HG02870 (cell line): ENCODE results near the gene PDS5B.
A peak's percentile ranks its signal among the peaks of the same experiment; 100 is the strongest.
"Not testable (repeated sequence)": the region's sequence is repeated elsewhere in the genome, so short reads cannot be mapped to it uniquely, and the experiment has no call there.

Experiments used
- ATAC-seq: cut with Tn5 transposase; IDR thresholded peaks from one replicate; pipeline ENCODE4 v1.9.1; 2021; ENCODE audit warnings: mild to moderate bottlenecking, moderate library complexity; ENCODE audit not compliant: unreplicated experiment

The PDS5B gene

DNA sequence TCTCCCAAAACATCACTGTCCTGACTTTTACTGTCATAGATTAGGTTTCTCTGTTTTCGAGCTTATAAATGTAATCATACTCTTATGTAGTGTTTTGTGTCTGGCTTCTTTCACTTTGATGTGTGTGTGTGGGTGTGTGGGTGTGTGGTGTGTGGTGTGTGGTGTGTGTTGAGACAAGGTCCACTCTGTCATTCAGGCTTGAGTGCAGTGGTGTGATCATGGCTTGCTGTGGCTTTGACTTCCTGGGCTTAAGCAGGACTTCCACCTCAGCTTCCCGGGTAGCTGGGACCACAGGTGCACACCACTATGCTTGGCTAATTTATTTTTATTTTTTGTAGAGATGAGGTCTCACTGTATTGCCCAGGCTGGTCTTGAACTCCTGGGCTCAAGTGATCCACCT is 59.6 kb downstream of the PDS5B start:
- ATAC-seq = no peak

DNA sequence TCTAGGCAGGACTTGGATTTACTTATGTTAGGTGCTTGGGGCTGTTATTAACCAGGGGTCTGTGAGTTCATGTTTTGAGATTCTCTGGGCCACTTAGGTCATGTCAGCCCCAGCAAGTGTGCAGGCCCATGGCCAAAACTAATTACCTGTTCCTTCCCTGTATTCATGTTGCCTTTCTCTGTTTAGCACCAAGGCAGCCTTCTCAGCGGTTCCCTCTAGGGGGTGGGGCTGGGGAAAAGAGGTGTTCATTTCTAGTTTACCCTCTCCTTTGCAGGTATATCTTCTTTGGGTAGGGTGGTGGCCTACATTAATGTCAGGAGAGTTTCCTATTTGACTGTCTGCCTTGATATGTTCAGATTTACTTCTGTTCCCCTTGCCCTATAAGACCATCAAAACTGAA is 61.7 kb downstream of the PDS5B start:
- no peak for ATAC-seq

DNA sequence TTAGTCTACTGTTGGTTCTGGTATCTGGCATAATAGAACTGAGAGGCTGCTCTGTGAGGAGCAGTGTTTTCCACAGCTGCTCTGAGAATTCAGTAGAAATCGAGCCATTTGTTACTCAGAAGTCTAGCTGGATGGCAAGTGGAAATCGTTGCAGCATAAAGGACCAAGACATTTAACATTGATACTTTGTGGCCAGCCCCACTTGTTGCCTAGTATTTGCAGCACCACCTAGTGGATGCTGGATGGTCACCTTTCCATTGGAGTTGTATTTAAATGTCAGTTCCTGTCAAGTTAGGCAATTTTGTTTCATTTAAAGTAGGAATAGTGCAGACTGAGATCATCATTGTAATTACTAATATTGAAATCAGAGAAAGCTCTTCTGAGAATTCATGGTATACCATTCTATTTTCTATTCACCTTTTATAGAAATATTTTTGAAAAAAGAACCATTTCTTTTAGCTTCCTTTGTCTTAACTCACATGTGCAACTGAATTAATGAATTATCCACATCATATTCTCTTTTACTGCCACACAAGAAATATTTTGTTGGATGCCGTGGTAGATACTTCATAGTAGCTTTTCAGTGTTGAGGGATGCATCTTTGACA is 64.6 kb downstream of the PDS5B start:
- ATAC-seq = peak; percentile 65

DNA sequence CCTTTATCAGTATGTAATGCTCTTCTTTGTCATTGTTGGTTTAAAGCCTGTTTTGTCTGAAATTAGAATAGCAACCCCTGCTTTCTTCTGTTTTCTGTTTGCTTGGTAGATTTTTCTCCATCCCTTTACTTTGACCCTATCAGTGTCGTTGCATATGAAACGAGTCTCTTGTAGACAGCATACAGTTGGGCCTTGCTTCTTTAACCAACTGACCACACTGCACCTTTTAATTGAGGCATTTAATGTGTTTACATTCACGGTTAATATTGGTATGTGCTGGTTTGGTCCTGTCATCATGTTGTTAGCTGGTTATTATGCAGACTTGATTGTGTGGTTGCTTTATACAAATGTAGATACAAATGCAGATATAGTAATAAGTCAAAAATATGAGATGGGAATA is 71.1 kb downstream of the PDS5B start:
- ATAC-seq = no peak

DNA sequence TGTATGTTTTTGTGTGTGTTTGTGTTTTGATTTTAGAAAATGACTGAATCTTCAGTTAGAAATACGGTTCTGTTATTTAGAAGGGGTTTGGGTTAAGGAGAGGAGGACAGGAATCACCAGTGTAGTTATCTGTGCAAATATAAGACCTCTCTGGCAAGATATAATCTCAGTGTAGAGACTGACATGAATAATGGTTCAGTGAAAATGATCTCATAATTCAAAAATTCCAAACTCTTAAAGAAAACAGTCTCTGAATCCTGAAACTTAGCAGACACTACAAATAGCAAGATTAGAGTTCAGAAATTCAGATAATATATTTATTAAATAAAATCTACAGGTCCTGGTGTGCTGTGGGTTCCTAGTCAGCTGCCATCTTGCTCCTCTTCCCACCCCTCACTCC is 73.5 kb downstream of the PDS5B start:
- no peak for ATAC-seq

DNA sequence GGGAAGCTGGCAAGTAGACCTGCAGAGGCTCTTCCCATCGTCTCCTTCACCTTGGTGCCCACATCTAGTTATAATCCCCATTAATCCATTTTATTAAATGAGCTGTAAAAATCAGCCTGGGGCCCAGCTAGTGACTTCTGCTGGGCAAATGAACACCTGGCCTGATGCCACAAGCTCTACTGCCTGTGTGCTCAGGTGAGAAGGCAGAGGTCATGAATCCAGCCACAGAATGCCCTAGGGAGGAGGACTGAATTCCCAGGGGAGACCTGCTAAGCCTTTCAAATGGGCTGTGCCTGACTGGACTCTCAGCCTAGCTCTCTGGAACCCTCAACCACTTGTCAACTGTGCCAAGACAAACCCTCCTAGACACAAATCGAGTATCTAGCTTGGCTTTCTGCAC is 74.0 kb downstream of the PDS5B start:
- ATAC-seq = no peak

DNA sequence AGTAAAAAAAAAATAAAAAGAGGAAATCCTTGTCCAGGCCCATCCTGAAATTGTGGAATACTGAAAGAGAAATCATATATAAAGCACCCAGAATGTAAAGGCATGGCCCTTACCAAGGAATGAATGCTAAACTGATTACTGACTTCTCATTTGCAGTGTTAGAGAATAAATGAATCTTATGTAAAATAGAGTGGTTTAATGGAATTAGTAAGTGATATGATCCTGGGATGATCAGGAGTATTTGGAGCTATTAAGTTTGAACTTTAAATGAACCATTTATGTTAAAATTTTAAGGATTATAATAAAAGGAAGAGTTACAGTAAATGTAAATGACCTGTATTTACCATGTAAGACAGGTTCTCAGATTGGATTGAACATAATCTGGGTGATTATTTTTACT is 75.4 kb downstream of the PDS5B start:
- no peak for ATAC-seq

DNA sequence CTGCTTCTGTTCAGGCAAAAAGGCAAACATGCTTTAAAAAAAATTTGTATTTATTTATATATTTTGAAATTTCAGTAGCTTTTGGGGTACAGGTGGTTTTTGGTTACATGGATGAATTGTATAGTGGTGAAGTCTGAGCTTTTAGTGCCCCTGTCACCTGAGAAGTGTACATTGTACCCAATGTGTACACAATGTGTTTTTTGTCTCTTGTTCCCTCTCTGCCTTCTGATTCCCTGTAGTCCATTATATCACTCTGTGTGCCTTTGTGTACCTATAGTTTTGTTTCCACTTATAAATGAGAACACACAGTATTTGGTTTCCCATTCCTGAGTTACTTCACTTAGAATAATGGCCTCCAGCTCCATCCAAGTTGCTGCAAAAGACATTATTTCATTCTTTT is 77.4 kb downstream of the PDS5B start:
- ATAC-seq = no peak

DNA sequence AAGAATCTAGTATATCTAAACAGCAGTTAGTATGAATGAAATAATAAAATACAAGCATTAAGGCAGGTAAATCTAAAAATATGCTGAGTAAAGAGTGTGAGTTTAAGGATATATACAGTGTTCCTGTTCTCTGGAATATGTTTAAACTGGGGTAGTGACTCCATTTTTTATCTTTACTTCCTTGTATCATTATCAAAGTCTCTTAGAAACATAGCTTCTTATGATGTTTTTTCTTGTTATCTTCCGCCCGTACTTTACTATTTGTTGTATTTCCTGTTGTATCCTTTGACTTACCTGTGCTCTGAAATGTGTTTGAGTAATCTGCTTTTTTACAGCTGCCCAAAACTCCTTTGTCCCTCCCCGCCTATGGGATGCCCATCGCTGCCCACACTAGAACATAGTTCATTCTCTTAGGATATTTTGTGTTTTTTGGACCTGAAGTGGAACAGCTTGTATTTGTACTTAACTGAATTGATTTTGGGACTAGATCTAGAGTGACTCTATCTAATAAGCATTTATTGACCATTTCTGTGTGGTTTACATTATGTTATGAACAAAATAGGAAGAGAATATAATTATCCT is 80.8 kb downstream of the PDS5B start:
- ATAC-seq = no peak

DNA sequence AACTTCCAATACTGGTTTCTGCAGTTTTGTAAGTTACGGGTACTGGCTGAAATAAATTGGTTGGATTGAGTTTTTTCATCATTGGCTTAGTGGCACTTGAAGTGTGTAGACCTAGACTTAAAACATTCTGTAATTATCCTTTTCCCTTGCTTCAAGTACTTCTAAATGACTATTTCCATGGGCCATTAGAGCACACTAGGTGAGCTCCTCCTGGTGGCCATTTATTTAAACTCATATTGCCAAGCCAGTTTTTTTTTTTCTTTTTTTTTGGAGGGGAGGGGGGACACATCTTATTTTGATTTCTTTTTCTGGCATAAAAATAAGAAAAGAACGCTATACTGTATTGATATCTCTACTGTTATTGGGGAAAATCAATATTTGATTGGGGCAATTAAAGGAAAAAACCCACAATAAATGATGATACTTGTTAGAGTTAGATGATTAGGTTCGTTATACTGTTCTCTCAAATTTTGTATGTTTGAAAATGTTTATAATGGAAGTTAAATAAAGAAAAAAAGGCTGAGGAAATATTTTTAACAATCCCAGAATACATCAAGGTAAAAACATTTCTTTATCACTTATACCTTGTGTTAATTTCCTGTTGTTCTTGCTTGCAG is 82.9 kb downstream of the PDS5B start:
- ATAC-seq = peak; percentile 45

DNA sequence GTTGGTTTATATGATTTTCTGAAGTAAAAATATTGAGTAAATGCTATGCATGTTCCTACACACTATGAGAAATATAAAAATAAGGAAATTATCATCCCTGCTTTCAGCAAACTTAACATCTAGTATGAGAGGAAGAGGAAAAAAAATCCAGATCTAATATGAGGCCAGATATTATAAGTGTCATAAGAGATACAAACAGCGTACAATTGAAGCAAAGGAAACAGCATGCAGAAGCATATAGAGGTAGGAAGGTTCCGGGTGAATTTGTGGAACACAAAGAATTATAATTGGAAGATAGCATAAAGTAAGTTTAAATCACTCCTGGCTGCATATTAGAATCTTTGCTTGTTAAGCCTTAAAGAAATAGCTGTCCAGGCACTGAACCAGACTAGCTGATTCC is 88.3 kb downstream of the PDS5B start:
- ATAC-seq = no peak

DNA sequence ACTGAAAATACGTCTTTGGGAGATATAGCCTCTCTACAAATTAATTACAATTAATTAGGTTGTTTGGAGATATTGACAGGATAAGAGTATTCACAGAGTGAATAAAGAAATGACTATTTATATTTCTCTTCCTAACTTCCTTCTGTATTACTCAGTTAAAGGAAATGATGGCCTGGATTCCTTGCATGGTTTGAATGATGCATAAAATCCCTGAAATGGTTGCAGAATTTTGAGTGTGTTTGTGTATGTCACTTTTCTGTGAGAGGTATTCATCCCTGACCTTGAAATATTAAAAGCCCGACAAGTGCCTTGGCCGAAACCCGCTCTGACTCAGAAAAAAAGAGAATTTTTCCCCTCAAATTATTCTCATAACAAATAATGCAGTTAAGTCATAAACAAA is 90.0 kb downstream of the PDS5B start:
- no peak for ATAC-seq

DNA sequence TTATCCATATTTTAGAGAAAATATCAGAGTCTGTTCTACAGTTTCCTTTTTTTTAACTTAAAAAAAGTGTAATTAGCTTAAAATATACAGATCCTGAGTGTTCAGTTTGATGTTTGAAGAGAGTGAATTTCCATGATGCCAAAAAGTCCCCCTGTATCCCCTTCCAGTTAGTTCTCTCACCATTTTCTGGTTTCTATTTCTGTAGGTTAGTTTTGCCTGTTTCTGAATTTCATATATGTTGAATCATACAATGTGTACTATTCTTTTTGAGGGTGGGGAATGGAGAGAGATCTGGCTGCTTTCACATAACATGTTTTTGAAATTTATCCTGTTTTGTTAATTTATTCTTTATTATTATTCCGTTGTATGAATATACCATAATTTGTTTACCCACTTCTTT is 95.9 kb downstream of the PDS5B start:
- ATAC-seq = no peak

DNA sequence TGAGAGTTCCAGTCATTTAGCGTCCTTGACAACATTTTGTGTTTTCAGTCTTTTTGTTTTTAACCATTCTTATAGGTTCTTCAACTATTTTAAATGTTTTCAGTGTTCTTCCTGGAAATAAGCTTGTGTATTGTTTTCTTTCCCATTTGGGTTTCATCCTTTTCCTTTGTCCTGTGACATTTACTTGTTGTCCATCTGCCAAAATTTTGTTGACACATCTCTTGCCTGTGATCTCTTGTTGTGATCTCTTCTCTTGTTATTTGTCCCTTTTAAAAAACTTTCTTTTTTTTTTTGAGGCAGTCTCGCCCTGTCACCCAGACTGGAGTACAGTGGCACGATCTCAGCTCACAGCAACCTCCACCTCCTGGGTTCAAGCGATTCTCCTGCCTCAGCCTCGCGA is 96.5 kb downstream of the PDS5B start:
- no peak for ATAC-seq

DNA sequence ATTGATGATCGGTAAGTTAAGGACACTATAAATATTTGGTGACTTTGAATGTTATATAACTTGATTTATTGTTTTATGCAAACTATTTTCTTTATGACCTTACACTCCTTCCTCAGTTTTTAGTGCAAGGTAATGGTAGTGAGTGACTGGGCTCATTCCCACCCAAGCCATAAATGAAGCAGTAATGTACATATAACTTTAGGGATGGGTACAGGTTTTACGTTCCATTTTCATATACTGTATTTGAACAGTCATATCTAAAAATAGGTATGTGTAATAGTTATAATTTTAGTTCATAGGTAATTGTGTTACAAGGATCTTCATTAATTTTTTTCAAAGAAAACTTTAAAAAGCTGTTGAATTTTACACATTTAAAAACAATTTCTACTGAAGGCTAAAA is 101.0 kb downstream of the PDS5B start:
- no peak for ATAC-seq

DNA sequence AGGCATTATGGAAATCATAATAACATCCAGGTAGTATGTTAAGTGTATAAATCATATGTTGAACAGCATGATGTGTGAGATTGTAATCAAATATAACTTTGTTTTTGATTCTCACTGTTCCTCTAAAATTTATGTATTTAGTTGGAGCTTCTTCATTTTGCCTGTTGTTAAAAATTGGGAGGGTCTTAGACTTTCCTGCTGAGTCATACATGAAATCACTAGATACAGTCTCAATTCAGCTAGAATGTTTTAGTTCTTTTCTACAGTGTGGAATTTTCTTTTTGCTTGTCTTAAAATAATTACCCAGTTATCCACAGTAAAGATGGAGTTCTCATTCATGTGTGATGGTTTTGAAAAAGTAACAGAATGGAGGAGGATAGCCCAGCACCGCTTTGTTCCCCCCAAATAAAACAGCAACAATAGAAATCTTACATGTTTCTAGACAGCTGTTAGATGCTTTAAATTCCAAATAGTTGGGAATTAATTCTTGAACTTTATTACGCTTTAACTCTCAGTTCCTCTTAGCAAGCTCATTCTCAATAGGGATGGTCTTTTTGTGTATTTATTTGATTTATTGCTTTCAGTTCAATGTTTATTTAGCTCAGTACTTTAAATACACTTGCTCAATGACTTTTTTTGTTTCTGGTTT is 109.5 kb downstream of the PDS5B start:
- ATAC-seq = no peak

DNA sequence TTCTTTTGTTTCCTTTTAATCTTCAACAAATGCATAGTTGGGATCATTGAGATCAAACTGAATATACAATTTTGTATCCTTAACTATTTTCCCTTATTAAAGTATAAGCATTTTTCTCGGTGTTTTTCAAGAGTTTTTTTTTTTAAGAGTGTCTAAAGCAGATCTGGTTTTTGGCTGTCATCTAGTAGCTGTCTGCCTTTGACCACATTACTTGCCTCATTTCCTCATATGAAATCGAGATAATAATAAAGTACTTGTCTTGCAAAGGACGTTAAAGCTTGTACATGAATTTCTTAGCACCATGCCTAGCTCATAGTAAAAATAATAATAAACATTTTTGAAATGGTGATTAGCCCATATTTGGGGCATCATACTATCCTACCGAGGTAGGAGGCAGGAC is 121.2 kb downstream of the PDS5B start:
- no peak for ATAC-seq

DNA sequence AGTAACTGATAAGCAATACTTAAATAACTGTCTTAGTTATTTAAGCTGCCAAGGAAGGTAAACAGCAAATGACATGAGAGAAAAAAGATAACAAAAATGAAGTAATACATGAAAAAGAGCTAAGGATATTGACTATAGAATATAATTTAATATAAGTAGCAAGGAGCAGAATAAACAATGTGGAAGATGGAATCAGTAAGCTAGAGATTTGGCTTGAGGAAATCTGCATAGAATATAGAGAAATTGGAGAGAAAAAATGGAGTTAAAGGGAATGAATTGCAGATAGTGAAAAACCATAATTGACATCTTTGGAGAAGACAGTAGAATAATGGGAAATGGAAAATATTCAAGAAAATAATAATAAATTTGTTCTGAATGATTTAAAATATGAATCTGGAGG is 127.1 kb downstream of the PDS5B start:
- ATAC-seq = no peak

DNA sequence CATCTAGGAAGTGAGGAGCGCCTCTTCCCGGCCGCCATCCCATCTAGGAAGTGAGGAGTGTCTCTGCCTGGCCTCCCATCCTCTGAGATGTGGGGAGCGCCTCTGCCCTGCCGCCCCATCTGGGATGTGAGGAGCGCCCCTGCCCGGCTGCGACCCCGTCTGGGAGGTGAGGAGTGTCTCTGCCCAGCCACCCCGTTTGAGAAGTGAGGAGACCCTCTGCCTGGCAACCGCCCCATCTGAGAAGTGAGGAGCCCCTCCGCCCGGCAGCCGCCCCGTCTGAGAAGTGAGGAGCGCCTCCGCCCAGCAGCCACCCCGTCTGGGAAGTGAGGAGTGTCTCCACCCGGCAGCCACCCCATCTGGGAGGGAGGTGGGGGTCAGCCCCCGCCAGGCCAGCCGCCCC is 129.9 kb downstream of the PDS5B start:
- ATAC-seq = not testable (repeated sequence)

DNA sequence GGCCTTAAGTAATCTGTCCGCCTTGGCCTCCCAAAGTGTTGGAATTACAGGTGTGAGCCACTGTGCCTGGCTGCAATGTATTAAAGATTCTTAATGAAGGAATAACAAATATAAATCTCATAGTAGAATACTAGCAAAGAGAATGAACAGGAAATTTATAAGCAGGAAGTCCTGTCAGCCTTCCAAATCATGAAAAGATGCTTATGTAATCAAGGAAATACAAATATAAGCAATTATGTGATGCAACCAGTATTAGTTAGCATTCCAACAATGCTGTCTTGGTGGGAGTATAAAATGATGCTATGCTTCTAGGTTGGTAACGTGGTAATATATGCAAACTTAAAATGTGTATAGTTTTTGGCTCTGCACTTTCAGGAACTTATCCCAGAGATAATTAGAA is 133.8 kb downstream of the PDS5B start:
- ATAC-seq = no peak

DNA sequence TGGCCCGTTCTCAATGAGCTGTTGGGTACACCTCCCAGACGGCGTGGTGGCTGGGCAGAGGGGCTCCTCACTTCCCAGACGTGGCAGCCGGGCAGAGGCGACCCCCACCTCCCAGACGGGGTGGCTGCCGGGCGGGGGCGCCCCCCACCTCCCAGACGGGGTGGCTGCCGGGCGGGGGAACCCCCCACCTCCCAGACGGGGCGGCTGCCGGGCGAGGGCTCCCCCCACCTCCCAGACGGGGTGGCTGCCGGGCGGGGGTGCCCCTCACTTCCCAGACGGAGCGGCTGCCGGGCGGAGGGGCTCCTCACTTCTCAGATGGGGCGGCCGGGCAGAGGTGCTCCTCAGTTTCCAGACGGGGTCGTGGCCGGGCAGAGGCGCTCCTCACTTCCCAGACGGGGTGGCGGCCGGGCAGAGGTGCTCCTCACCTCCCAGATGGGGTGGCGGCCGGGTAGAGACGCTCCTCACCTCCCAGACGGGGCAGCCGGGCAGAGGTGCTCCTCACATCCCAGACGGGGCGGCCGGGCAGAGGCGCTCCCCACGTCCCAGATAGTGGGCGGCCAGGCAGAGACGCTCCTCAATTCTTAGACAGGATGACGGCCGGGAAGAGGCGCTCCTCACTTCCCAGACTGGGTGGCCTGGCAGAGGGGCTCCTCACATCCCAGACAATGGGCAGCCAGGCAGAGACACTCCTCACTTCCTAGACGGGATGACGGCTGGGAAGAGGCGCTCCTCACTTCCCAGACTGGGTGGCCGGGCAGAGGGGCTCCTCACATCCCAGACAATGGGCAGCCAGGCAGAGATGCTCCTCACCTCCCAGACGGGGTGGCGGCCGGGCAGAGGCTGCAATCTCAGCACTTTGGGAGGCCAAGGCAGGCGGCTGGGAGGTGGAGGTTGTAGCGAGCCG is 135.1 kb downstream of the PDS5B start:
- not testable (repeated sequence) for ATAC-seq
